HEK293 (cell line): Measurements from ENCODE around the gene TDRD10.
A peak's percentile ranks its signal among the peaks of the same experiment; 100 is the strongest.

ENCODE experiments used
- CTCF ChIA-PET: fragments of 350-600 bp; formaldehyde crosslinking; extraction: SDS; loops from one replicate; lab custom pipeline; 2021; ENCODE audit warnings: antibody characterized with exemption; lab: Yijun Ruan, JAX
- POLR2A ChIA-PET: fragments of 300-600 bp; formaldehyde crosslinking; extraction: SDS; loops from one replicate; lab custom pipeline; 2020; ENCODE audit warnings: antibody characterized with exemption, inconsistent platforms; lab: Yijun Ruan, JAX
- H3K27ac ChIP-seq: fragments of 200-500 bp; sonication (Bioruptor generic); 2 replicates; pipeline ENCODE4 v1.5.1; 2014; ENCODE audit warnings: low read depth, low read length, control low read depth, inconsistent platforms; ENCODE audit errors: extremely low read depth
- H3K36me3 ChIP-seq, 2 experiments: fragments of 200-500 bp in 1 of 2; sonication (Bioruptor generic) in 1 of 2; 1 replicate in 1 of 2; 2 replicates in 1 of 2; pipeline ENCODE4 v1.5.1; 2014 to 2017; ENCODE audit warnings: inconsistent platforms in 2 of 2, low read length in 2 of 2; ENCODE audit not compliant: control insufficient read depth in 2 of 2, insufficient read depth in 1 of 2
- H3K4me1 ChIP-seq: fragments of 200-500 bp; sonication (Bioruptor generic); 2 replicates; pipeline ENCODE4 v1.5.1; 2014; ENCODE audit warnings: mild to moderate bottlenecking, low read length, inconsistent platforms; ENCODE audit not compliant: control insufficient read depth, insufficient read depth
- H3K4me3 ChIP-seq: 2 replicates; pipeline ENCODE4 v1.5.1; 2011; ENCODE audit warnings: low read depth, mild to moderate bottlenecking, control low read depth, low read length, moderate library complexity
- H3K9me3 ChIP-seq: fragments of 200-500 bp; sonication (Bioruptor generic); 2 replicates; pipeline ENCODE4 v1.5.1; 2014; ENCODE audit warnings: low read depth, low read length, inconsistent platforms; ENCODE audit not compliant: control insufficient read depth, insufficient read depth
- GLIS2 ChIP-seq: fragments of 450-650 bp; formaldehyde crosslinking; IDR thresholded peaks from 2 replicates; pipeline ENCODE4 v1.5.1; 2016; ENCODE audit warnings: missing biosample characterization, missing genetic modification characterization
- PBX3 ChIP-seq: sonication (generic); formaldehyde crosslinking; IDR thresholded peaks from 2 replicates; pipeline ENCODE4 v1.8.1; 2022; ENCODE audit warnings: mild to moderate bottlenecking, moderate library complexity, missing genetic modification reagents
- PRDM10 ChIP-seq: fragments of 450-650 bp; formaldehyde crosslinking; IDR thresholded peaks from 2 replicates; pipeline ENCODE4 v1.5.1; 2016; ENCODE audit warnings: missing biosample characterization, missing genetic modification characterization
- REST ChIP-seq: fragments of 450-650 bp; formaldehyde crosslinking; IDR thresholded peaks from 2 replicates; pipeline ENCODE4 v1.5.1; 2016; ENCODE audit warnings: missing biosample characterization, missing genetic modification characterization
- TRIM28 ChIP-seq: IDR thresholded peaks from 2 replicates; pipeline ENCODE4 v1.6.1; 2011; ENCODE audit warnings: low read length, control low read depth, borderline replicate concordance
- ZBTB26 ChIP-seq: fragments of 450-650 bp; formaldehyde crosslinking; optimal IDR thresholded peaks from 2 replicates; pipeline ENCODE3; 2016; ENCODE audit warnings: missing biosample characterization, mild to moderate bottlenecking, missing genetic modification characterization
- ZBTB6 ChIP-seq: fragments of 450-650 bp; formaldehyde crosslinking; IDR thresholded peaks from 2 replicates; pipeline ENCODE4 v1.5.1; 2017; ENCODE audit warnings: missing biosample characterization, missing genetic modification characterization
- ZFHX2 ChIP-seq: fragments of 450-650 bp; formaldehyde crosslinking; conservative IDR thresholded peaks from 2 replicates; pipeline ENCODE4 v1.5.1; 2016; ENCODE audit warnings: missing biosample characterization, missing genetic modification characterization
- ZFP41 ChIP-seq: fragments of 450-650 bp; formaldehyde crosslinking; IDR thresholded peaks from 2 replicates; pipeline ENCODE4 v1.5.1; 2016; ENCODE audit warnings: missing biosample characterization, missing genetic modification characterization, borderline replicate concordance
- ZNF184 ChIP-seq: fragments of 450-650 bp; IDR thresholded peaks from 2 replicates; pipeline ENCODE4 v1.5.1; 2018; ENCODE audit warnings: missing biosample characterization, mild to moderate bottlenecking, missing genetic modification characterization
- ZNF398 ChIP-seq: fragments of 450-650 bp; formaldehyde crosslinking; IDR thresholded peaks from 2 replicates; pipeline ENCODE4 v1.5.1; 2017; ENCODE audit warnings: missing biosample characterization, missing genetic modification characterization
- ZNF580 ChIP-seq: fragments of 450-650 bp; formaldehyde crosslinking; IDR thresholded peaks from 2 replicates; pipeline ENCODE4 v1.5.1; 2016; ENCODE audit warnings: missing biosample characterization, missing genetic modification characterization
- ZNF660 ChIP-seq: fragments of 450-650 bp; IDR thresholded peaks from 2 replicates; pipeline ENCODE4 v1.5.1; 2018; ENCODE audit warnings: missing biosample characterization, mild to moderate bottlenecking, missing genetic modification characterization
- ZNF677 ChIP-seq: fragments of 450-650 bp; IDR thresholded peaks from 2 replicates; pipeline ENCODE4 v1.5.0; 2018; ENCODE audit warnings: missing biosample characterization, mild to moderate bottlenecking, missing genetic modification characterization, moderate library complexity
- ZSCAN30 ChIP-seq: fragments of 450-650 bp; IDR thresholded peaks from 2 replicates; pipeline ENCODE4 v1.5.1; 2018; ENCODE audit warnings: missing biosample characterization, mild to moderate bottlenecking, missing genetic modification characterization, moderate library complexity
- TF ChIP-seq, protein P1 (sequence below): fragments of 450-650 bp; formaldehyde crosslinking; IDR thresholded peaks from 2 replicates; pipeline ENCODE4 v1.5.1; 2016; ENCODE audit warnings: missing biosample characterization, missing genetic modification characterization

Gene TDRD10

GRCh38 chr1:154567386-154568156, 65.6 kb downstream of the TDRD10 start, which contains the start of gene CHRNB2:
Gene CHRNB2, plus strand, starts transcription at chr1:154567778. Its CDS starts 267 bp downstream, at chr1:154568045.
- TF ChIP-seq ZFP41 (tag by site-specific recombination) (no peak), TRIM28 (no peak), ZNF398 (no peak), GLIS2 (tag by site-specific recombination) (peak; percentile 49; the same call in 1 of the 2 replicates), ZBTB26 (tag by site-specific recombination) (peak; percentile 63), PRDM10 (tag by site-specific recombination) (0 out of 2 replicates have a peak, but pooled peaks have one; percentile 22), ZBTB6 (peak; percentile 13; the same call in 1 of the 2 replicates), ZNF580 (no peak), REST (tag by site-specific recombination) (peak; percentile 97), ZNF677 (tag by site-specific recombination) (no peak), ZSCAN30 (tag by site-specific recombination) (peak; percentile 50; the same call in 1 of the 2 replicates), PBX3 (CRISPR knock-in tag) (peak; percentile 67; the same call in 1 of the 2 replicates), ZNF184 (0 out of 2 replicates have a peak, but pooled peaks have one; percentile 29), ZFHX2 (peak; percentile 51), ZNF660 (0 out of 2 replicates have a peak, but pooled peaks have one; percentile 49)
- TF ChIP-seq, protein P1, sequence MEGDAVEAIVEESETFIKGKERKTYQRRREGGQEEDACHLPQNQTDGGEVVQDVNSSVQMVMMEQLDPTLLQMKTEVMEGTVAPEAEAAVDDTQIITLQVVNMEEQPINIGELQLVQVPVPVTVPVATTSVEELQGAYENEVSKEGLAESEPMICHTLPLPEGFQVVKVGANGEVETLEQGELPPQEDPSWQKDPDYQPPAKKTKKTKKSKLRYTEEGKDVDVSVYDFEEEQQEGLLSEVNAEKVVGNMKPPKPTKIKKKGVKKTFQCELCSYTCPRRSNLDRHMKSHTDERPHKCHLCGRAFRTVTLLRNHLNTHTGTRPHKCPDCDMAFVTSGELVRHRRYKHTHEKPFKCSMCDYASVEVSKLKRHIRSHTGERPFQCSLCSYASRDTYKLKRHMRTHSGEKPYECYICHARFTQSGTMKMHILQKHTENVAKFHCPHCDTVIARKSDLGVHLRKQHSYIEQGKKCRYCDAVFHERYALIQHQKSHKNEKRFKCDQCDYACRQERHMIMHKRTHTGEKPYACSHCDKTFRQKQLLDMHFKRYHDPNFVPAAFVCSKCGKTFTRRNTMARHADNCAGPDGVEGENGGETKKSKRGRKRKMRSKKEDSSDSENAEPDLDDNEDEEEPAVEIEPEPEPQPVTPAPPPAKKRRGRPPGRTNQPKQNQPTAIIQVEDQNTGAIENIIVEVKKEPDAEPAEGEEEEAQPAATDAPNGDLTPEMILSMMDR (tag by site-specific recombination): no peak
- POLR2A ChIA-PET: interaction anchor here (1.1 kb wide), 2 partner anchors 9 to 10 kb away, joined by 3 read pairs; partner anchors contain the start of gene UBE2Q1
- Histone ChIP-seq H3K27ac (no peak within 1 kb of the TSS), H3K9me3 (no peaks in the 10 kb centered on the region), H3K36me3 (no peaks in the 10 kb centered on the region), H3K4me1 (no peaks in the 10 kb centered on the region), H3K4me3 (no peak within 1 kb of the TSS; the same call in 1 of the 2 replicates)
- CTCF ChIA-PET: interaction anchor here (0.6 to 1.9 kb wide), 5 partner anchors 8 to 338 kb away, joined by 3 to 7 read pairs (median 3); no protein-coding TSS in a partner anchor
